Left hindlimb (tissue), 1 donor: ENCODE results near the gene DNAJC13.
"Not testable (repeated sequence)": the region's sequence is repeated elsewhere in the genome, so short reads cannot be mapped to it uniquely, and the experiment has no call there.

Experiments used
- DNase-seq: peaks from one replicate; pipeline ENCODE4 v3.0.0-alpha.2; 2018

Gene DNAJC13

GRCh38 chr3:132545471-132545870 lies 128.2 kb downstream of the DNAJC13 start:
- DNase-seq, result no peak

GRCh38 chr3:132549169-132549568 lies 131.9 kb downstream of the DNAJC13 start:
- no peak for DNase-seq

GRCh38 chr3:132549890-132550578 lies 132.7 kb downstream of the DNAJC13 start:
- DNase-seq, result no peak

- DNase-seq, result no peak
Measured at GRCh38 chr3:132550579-132551305, 133.4 kb downstream of the DNAJC13 start.

- no peak for DNase-seq
Measured at GRCh38 chr3:132553826-132554225, 136.5 kb downstream of the DNAJC13 start.

- DNase-seq, result no peak
Measured at GRCh38 chr3:132554437-132554836, 137.1 kb downstream of the DNAJC13 start.

- DNase-seq, result no peak
Measured at GRCh38 chr3:132555306-132556035, 138.2 kb downstream of the DNAJC13 start.

GRCh38 chr3:132556036-132556386 lies 138.7 kb downstream of the DNAJC13 start:
- DNase-seq, result not testable (repeated sequence)

GRCh38 chr3:132556508-132557159 lies 139.3 kb downstream of the DNAJC13 start:
- DNase-seq, result peak; percentile 56

GRCh38 chr3:132561003-132561402 lies 143.7 kb downstream of the DNAJC13 start:
- no peak for DNase-seq

GRCh38 chr3:132563420-132564069 lies 146.2 kb downstream of the DNAJC13 start:
- DNase-seq, result no peak

- no peak for DNase-seq
Measured at GRCh38 chr3:132564070-132564465, 146.8 kb downstream of the DNAJC13 start.

- no peak for DNase-seq
Measured at GRCh38 chr3:132568422-132568821, 151.1 kb downstream of the DNAJC13 start.

GRCh38 chr3:132569153-132569552 lies 151.9 kb downstream of the DNAJC13 start:
- DNase-seq, result no peak

GRCh38 chr3:132569580-132569979 lies 152.3 kb downstream of the DNAJC13 start:
- DNase-seq, result no peak

- no peak for DNase-seq
Measured at GRCh38 chr3:132570016-132570415, 152.7 kb downstream of the DNAJC13 start.

GRCh38 chr3:132573797-132574211 lies 156.5 kb downstream of the DNAJC13 start:
- DNase-seq, result peak; percentile 46

GRCh38 chr3:132587401-132587800 lies 170.1 kb downstream of the DNAJC13 start:
- no peak for DNase-seq
